ENCODE data around the gene OTOG. TPM values are rescaled to one million over a fixed set of nuclear protein-coding genes. Genes with fewer than 3 reads are reported as not detected.

OTOG gene
- total and polyA plus RNA-seq, 2 donors (not counting 3 experiments of a cell fraction or from before 2014, with no cell fraction given), result not detected

DNA sequence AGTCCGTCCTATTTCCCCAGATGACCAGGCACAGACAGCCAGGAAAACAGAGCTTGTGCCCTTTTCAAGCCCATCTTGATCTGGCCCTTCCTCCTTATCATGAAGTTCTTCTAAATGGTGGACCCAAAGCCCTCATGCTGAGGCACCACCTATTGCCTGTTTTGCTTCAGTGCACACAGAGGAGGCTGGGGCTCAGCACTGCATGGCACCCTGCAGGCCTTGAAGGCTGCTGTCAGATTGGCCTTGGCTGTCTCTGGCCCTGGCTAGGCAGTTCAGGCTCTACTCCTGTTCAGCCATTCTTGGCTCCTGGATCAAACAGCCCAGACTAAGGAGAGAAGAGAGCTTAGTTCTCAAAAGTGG is 49.2 kb downstream of the OTOG start:
- H3K79me2 ChIP-seq (ENCODE audit: control insufficient read depth, insufficient read depth, low read length), result no peaks in the 10 kb centered on the region
- no peak for FAIRE-seq
- intact Hi-C loops (cut with micrococcal nuclease) (no loop called here), dilution Hi-C loops (cut with MboI; ENCODE audit: extremely low pct_ligation_motif_present, low sequenced_read_pairs) (no loop called here)
- no peaks in the 10 kb centered on the region for H3K4me1 ChIP-seq (ENCODE audit: control insufficient read depth, extremely low read depth, insufficient read depth, low read length)
- no peak overlapping the region for H2AFZ ChIP-seq (ENCODE audit: low read depth, low read length)
- CTCF ChIA-PET, result interaction anchor here (1.3 to 7.0 kb wide), 4 partner anchors 68 to 382 kb away, joined by 4 to 79 read pairs (median 6); no protein-coding TSS in a partner anchor
- no peaks in the 10 kb centered on the region for H3K27me3 ChIP-seq (ENCODE audit: control insufficient read depth in 2 of 2, insufficient read depth in 2 of 2, low read length in 2 of 2)
- no peak for TF ChIP-seq POLR2AphosphoS5 (IDR thresholded peaks at IDR 0.05; ENCODE audit: insufficient read depth, low read depth, low read length)
- no peak for TF ChIP-seq MYC (IDR thresholded peaks at IDR 0.05; ENCODE audit: low read depth, low read length)
- no peak for TF ChIP-seq FOS (IDR thresholded peaks at IDR 0.05; ENCODE audit: borderline replicate concordance, insufficient read depth, low read length)
- TF ChIP-seq JUN (IDR thresholded peaks at IDR 0.05; ENCODE audit: borderline replicate concordance, insufficient read depth, insufficient read length, low read depth), result no peak
- no peak for TF ChIP-seq POLR2A (IDR thresholded peaks at IDR 0.05; ENCODE audit: low read depth, low read length)
- TF ChIP-seq EZH2 (IDR thresholded peaks at IDR 0.05; ENCODE audit: borderline replicate concordance, low read depth, low read length, severe bottlenecking), result no peak
- TF ChIP-seq CTCF (IDR thresholded peaks at IDR 0.05; ENCODE audit: extremely low read depth in 1 of 2, insufficient read depth in 1 of 2, low read depth in 1 of 2, low read length in 2 of 2), result no peak
- TF ChIP-seq MAX (IDR thresholded peaks at IDR 0.05; ENCODE audit: insufficient read depth, insufficient read length), result no peak
- no peak for TF ChIP-seq GATA2 (IDR thresholded peaks at IDR 0.05; ENCODE audit: insufficient read depth, insufficient read length, low read depth, low read length)
- no peak overlapping the region for H3K9ac ChIP-seq (replicated peaks; ENCODE audit: extremely low read depth, insufficient read depth, low read length)
- H3K27ac ChIP-seq (ENCODE audit: insufficient read depth, low read depth, low read length), result no peak overlapping the region
- DNase-seq (ENCODE audit: low read depth, low spot score), result no peak
- no peak overlapping the region for H3K4me2 ChIP-seq (ENCODE audit: insufficient read depth, low read length)
- no peak overlapping the region for H3K4me3 ChIP-seq (replicated peaks in 1 of 3; ENCODE audit: insufficient read depth in 1 of 3, low read depth in 1 of 3, low read length in 3 of 3)
- H3K9me3 ChIP-seq (replicated peaks; ENCODE audit: control insufficient read depth, insufficient read depth, low read length), result no peaks in the 10 kb centered on the region
- no peaks in the 10 kb centered on the region for H3K9me1 ChIP-seq (replicated peaks; ENCODE audit: control insufficient read depth, extremely low read depth, insufficient read depth, low read length)
- no TSS peak for BruUV-seq (replicated peaks)
- POLR2A ChIA-PET, result no interaction called here
- H4K20me1 ChIP-seq (replicated peaks; ENCODE audit: control insufficient read depth, extremely low read depth, insufficient read depth, low read length), result no peaks in the 10 kb centered on the region
- H3K36me3 ChIP-seq (ENCODE audit: control insufficient read depth in 2 of 2, extremely low read depth in 1 of 2, insufficient read depth in 2 of 2, low read length in 2 of 2), result no peaks in the 10 kb centered on the region

All from endothelial cell of umbilical vein (primary cell).